Colonic mucosa (tissue), 4 donors: ENCODE results near the gene EMC6. TPM values are rescaled to one million over a fixed set of nuclear protein-coding genes. Genes with fewer than 3 reads are reported as not detected.
A peak's percentile ranks its signal among the peaks of the same experiment; 100 is the strongest.

Experiments used
- DNase-seq: peaks from one replicate; pipeline ENCODE4 v3.0.0-alpha.2; 2020
- H3K27ac ChIP-seq: fragments of 200-600 bp; one replicate; pipeline ENCODE4 v1.8.0; 2021
- H3K27me3 ChIP-seq: fragments of 200-600 bp; one replicate; pipeline ENCODE4 v1.8.0; 2021
- H3K36me3 ChIP-seq: fragments of 200-600 bp; one replicate; pipeline ENCODE4 v1.8.0; 2021
- H3K4me1 ChIP-seq: fragments of 200-600 bp; one replicate; pipeline ENCODE4 v1.8.0; 2021; ENCODE audit warnings: mild to moderate bottlenecking
- H3K4me3 ChIP-seq: fragments of 200-600 bp; one replicate; pipeline ENCODE4 v1.8.0; 2021
- H3K9ac ChIP-seq, 2 donors: one replicate each; pipeline ENCODE4 v1.7.0; 2013; ENCODE audit warnings: control low read depth in 2 of 2, low read depth in 2 of 2, low read length in 2 of 2
- H3K9me3 ChIP-seq: fragments of 200-600 bp; one replicate; pipeline ENCODE4 v1.8.0; 2021
- intact Hi-C: fragments of 100-400 bp; cut with DNase I; formaldehyde crosslinking; loops from one replicate; pipeline ENCODE4 v1.14.1; 2022
- total RNA-seq, 2 donors: library from RNA; stranded (reverse); fragmentation: NEBNext Ultra II Directional in 1 of 2; extraction: Animal tissue kit (Norgen Biotek cat#: 25700) in 1 of 2; gene quantifications; one replicate each; pipeline ENCODE4 v1.2.1, GENCODE V29; 2021
- TF ChIP-seq, protein P1 (sequence below): fragments of 200-600 bp; IDR thresholded peaks from one replicate; pipeline ENCODE4 v1.8.0; 2022; ENCODE audit warnings: antibody characterized with exemption, mild to moderate bottlenecking
- donor health status: healthy.
- donor health status: DM: no; HTN: no; CAD: no.
- donor health status: DM: no; HTN: no; CAD: no.

The EMC6 gene
- total RNA-seq, 2 donors from 2014 or later = 38.1 to 61.2 TPM

- Histone ChIP-seq H3K9me3 (no peaks in the 10 kb centered on the region), H3K27ac (no peak overlapping the region), H3K36me3 (no peaks in the 10 kb centered on the region), H3K9ac (no peak overlapping the region), H3K27me3 (no peaks in the 10 kb centered on the region), H3K4me3 (no peak overlapping the region), H3K4me1 (no peaks in the 10 kb centered on the region)
- TF ChIP-seq, protein P1, sequence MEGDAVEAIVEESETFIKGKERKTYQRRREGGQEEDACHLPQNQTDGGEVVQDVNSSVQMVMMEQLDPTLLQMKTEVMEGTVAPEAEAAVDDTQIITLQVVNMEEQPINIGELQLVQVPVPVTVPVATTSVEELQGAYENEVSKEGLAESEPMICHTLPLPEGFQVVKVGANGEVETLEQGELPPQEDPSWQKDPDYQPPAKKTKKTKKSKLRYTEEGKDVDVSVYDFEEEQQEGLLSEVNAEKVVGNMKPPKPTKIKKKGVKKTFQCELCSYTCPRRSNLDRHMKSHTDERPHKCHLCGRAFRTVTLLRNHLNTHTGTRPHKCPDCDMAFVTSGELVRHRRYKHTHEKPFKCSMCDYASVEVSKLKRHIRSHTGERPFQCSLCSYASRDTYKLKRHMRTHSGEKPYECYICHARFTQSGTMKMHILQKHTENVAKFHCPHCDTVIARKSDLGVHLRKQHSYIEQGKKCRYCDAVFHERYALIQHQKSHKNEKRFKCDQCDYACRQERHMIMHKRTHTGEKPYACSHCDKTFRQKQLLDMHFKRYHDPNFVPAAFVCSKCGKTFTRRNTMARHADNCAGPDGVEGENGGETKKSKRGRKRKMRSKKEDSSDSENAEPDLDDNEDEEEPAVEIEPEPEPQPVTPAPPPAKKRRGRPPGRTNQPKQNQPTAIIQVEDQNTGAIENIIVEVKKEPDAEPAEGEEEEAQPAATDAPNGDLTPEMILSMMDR = no peak
- intact Hi-C loops = no loop called here
- no peak for DNase-seq
Measured at GRCh38 chr17:3657588-3657869, 11.1 kb upstream of the EMC6 start.

DNA sequence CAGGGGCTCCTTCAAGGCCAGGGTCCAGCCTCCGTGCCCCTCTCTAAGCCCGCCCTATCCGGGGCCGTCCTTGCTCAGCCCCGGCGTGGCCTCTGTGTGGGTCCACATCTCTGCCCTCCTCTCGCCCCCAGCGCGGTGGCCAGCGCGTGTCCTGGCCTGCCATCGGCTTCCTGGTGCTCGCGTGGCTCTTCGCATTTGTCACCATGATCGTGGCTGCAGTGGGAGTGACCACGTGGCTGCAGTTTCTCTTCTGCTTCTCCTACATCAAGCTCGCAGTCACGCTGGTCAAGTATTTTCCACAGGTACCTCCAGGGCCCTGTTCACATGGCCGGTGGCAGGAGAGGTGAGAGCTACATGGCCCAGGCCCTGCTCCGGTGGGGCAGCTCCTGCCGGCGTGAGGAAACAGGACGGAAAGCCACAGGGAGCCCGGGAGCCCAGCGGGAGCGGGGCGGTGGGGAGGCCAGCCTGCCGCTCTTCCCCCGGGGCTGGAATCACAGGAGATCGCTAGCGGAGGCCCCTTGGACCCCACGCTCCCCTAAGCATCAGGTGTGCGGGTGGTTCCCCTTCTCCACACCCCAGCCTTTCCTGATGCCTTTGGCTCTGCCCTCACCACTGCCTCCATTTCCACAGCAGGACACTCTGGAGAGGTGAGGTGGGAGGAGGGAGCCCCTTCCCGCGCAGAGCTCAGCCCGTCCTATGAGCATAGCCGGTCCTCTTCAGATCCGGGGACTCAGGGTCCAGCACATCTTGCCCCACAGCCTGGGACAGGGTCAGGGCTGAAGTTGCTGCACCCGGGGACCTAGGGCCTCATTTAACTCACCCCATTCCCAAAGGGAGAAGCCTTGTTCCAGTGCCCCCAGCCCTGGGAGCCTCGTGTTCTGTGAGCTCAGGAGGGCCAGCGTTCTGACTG is 10.5 kb upstream of the EMC6 start:
- H3K27me3 ChIP-seq = no peaks in the 10 kb centered on the region
- no peak overlapping the region for H3K27ac ChIP-seq
- H3K4me3 ChIP-seq = no peak overlapping the region
- H3K36me3 ChIP-seq = no peaks in the 10 kb centered on the region
- intact Hi-C loops = no loop called here
- no peak for DNase-seq
- no peak overlapping the region for H3K9ac ChIP-seq
- H3K9me3 ChIP-seq = no peaks in the 10 kb centered on the region
- TF ChIP-seq, protein P1 = no peak
- no peaks in the 10 kb centered on the region for H3K4me1 ChIP-seq

DNA sequence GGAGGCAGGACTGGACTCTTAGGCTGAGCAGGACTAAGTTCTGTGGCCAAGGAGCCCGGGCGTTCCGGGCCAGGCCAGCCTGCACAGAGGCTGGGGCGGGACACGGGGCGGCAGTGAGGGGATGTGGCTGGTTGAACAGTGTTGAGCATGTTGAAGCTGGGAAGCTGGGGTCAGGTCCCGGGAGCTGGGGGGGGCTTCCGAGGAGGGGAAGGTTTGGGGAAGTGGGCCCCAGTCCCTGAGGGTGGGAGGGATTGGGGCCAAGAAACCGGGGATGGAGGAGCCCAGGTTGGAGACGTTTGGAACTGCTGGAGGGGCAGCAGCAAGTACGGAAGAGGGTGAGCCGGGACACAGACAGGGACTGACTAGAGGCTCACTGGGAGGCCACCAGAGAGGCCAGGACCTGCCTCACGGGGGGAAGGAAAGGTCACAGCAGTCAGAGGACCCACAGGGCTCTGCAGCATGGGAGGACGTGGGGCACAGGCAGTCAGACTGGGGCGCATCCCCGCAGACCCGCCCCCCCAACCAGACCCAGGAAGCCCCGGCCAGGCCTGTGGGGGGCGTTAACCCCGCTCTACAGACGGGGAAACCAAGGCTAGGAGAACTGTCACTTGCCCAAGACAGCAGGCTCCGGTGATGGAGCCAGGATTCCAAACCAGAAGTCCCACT is 9.7 kb upstream of the EMC6 start:
- intact Hi-C loops = no loop called here
- Histone ChIP-seq H3K4me1 (no peaks in the 10 kb centered on the region), H3K9ac (peak overlapping the region; percentile 31 to 35), H3K36me3 (no peaks in the 10 kb centered on the region), H3K9me3 (no peaks in the 10 kb centered on the region), H3K27ac (peak overlapping the region; percentile 3), H3K4me3 (no peak overlapping the region), H3K27me3 (no peaks in the 10 kb centered on the region)
- TF ChIP-seq, protein P1 = no peak
- DNase-seq = no peak

- H3K36me3 ChIP-seq = peaks cover 5% of the 10 kb centered on the region
- TF ChIP-seq, protein P1 = no peak
- H3K4me3 ChIP-seq = no peak overlapping the region
- DNase-seq = peak; percentile 50
- H3K4me1 ChIP-seq = no peaks in the 10 kb centered on the region
- no peaks in the 10 kb centered on the region for H3K9me3 ChIP-seq
- no peaks in the 10 kb centered on the region for H3K27me3 ChIP-seq
- intact Hi-C loops = no loop called here
- peak overlapping the region; percentile 18 for H3K27ac ChIP-seq
- no peak overlapping the region for H3K9ac ChIP-seq
Measured at GRCh38 chr17:3659541-3660111, 9.0 kb upstream of the EMC6 start.

- intact Hi-C loops = no loop called here
- TF ChIP-seq, protein P1 = no peak
- no peak overlapping the region for H3K4me3 ChIP-seq
- no peak for DNase-seq
- H3K27me3 ChIP-seq = no peaks in the 10 kb centered on the region
- no peaks in the 10 kb centered on the region for H3K9me3 ChIP-seq
- no peak overlapping the region for H3K9ac ChIP-seq
- no peaks in the 10 kb centered on the region for H3K4me1 ChIP-seq
- H3K36me3 ChIP-seq = peaks cover 7% of the 10 kb centered on the region
- H3K27ac ChIP-seq = peak overlapping the region; percentile 18
Measured at GRCh38 chr17:3660311-3660891, 8.2 kb upstream of the EMC6 start.
